ENCODE results near the gene DELE1. TPM values are rescaled to one million over a fixed set of nuclear protein-coding genes. Genes with fewer than 3 reads are reported as not detected.

DELE1 gene
- total and polyA plus RNA-seq, 4 donors, result 46.3 to 141 (median 69.2) TPM

DNA sequence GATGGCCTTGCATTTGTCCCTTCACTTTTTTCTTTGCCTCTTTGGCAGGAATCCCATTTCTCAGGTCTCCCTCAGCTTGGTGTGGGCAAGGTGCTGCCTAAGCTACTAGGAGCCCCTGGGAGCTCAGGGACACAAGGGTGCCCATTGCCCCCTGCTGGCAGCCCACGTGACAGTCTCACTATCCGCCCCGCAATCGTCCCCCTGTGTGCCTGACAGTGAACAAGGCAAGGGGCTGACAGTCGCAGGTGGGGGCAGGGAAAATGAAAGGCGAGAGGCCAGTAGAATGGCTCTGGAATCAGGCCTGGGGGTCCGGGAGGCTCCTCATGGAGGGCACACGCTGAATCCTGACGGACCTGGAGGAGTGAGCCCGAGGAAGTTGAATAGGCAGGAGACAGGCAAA lies 36.3 kb downstream of the DELE1 start:
- Histone ChIP-seq H3K9me3 (ENCODE audit: control insufficient read depth in 4 of 4, insufficient read depth in 3 of 4, low read length in 3 of 4) (no peaks in the 10 kb centered on the region), H3K36me3 (ENCODE audit: control insufficient read depth in 4 of 4, insufficient read depth in 4 of 4, low read length in 4 of 4) (no peaks in the 10 kb centered on the region), H3K4me1 (ENCODE audit: control insufficient read depth in 5 of 5, insufficient read depth in 5 of 5, low read length in 5 of 5) (peaks cover 0 to 8% (median 6%) of the 10 kb centered on the region in 5 donors), H3K27ac (ENCODE audit: low read depth in 1 of 2, low read length in 1 of 2) (peak overlapping the region in 1 of 2 donors; percentile 11), H3K9ac (ENCODE audit: insufficient read depth in 1 of 2, low read length in 2 of 2) (no peak overlapping the region), H3K27me3 (ENCODE audit: control insufficient read depth in 3 of 3, insufficient read depth in 3 of 3, low read length in 2 of 3) (no peaks in the 10 kb centered on the region), H3K4me3 (no peak overlapping the region)
- DNase-seq, result no peak
- TF ChIP-seq, protein P1, sequence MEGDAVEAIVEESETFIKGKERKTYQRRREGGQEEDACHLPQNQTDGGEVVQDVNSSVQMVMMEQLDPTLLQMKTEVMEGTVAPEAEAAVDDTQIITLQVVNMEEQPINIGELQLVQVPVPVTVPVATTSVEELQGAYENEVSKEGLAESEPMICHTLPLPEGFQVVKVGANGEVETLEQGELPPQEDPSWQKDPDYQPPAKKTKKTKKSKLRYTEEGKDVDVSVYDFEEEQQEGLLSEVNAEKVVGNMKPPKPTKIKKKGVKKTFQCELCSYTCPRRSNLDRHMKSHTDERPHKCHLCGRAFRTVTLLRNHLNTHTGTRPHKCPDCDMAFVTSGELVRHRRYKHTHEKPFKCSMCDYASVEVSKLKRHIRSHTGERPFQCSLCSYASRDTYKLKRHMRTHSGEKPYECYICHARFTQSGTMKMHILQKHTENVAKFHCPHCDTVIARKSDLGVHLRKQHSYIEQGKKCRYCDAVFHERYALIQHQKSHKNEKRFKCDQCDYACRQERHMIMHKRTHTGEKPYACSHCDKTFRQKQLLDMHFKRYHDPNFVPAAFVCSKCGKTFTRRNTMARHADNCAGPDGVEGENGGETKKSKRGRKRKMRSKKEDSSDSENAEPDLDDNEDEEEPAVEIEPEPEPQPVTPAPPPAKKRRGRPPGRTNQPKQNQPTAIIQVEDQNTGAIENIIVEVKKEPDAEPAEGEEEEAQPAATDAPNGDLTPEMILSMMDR (IDR thresholded peaks at IDR 0.05; ENCODE audit: control extremely low read depth, extremely low read depth), result no peak
- ATAC-seq (ENCODE audit: insufficient read depth, low FRiP score), result no peak
- 58 to 74% methylated on average over 10 of the region's 10 CpGs for WGBS, 2 donors

DNA sequence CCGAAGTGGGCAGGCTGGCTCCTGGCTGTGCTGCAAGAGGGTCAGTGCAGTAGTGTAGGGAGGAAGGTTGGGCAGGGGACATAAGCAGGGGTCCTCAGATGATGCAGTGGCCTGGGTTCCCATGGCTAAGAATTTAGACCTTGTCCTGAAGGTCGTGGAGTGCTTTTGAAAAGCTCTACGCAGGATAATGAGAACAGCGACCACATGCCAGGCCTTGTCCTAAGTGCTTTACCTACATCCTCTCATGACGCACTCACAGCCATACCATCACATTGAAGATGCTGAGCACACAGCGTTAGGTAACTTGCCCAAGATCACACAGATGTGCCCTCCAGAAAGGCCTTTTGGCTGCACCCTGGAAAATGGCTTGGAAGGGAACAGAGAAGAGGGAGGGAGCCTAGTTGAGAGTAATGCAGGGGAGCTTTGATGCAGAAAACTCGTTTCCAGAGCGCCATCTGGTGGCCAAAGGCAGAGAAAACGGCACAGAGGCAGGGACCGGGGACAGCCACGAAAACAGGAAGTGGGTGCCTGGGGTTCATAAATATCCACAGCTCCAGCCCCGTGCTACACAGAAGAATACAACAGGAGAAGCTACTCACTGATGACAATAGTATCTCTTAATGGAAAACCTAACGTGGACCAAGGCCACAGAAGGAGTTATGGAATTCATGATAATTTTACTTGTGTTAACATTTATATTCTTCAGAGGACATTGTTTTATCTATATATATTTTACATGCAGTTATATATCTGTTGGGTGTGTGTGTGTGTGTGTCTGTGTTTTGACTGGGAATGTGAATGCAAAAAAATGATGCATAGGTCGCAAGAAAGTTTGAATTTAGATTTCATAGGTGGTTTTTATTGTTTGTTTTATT lies 37.0 kb downstream of the DELE1 start:
- Histone ChIP-seq H3K4me3 (no peak overlapping the region), H3K27ac (ENCODE audit: low read depth in 1 of 2, low read length in 1 of 2) (peak overlapping the region in 1 of 2 donors; percentile 11), H3K4me1 (ENCODE audit: control insufficient read depth in 5 of 5, insufficient read depth in 5 of 5, low read length in 5 of 5) (peaks cover 0 to 8% (median 6%) of the 10 kb centered on the region in 5 donors), H3K36me3 (ENCODE audit: control insufficient read depth in 4 of 4, insufficient read depth in 4 of 4, low read length in 4 of 4) (no peaks in the 10 kb centered on the region), H3K9ac (ENCODE audit: insufficient read depth in 1 of 2, low read length in 2 of 2) (no peak overlapping the region), H3K27me3 (ENCODE audit: control insufficient read depth in 3 of 3, insufficient read depth in 3 of 3, low read length in 2 of 3) (no peaks in the 10 kb centered on the region), H3K9me3 (ENCODE audit: control insufficient read depth in 4 of 4, insufficient read depth in 3 of 4, low read length in 3 of 4) (no peaks in the 10 kb centered on the region)
- ATAC-seq (ENCODE audit: insufficient read depth, low FRiP score), result peak; percentile 78
- TF ChIP-seq, protein P1 (IDR thresholded peaks at IDR 0.05; ENCODE audit: control extremely low read depth, extremely low read depth), result peak; percentile 88
- WGBS, 2 donors, result 26 to 29% methylated on average over 14 of the region's 14 CpGs
- peak; percentile 93 to 95 (median 95) for DNase-seq

DNA sequence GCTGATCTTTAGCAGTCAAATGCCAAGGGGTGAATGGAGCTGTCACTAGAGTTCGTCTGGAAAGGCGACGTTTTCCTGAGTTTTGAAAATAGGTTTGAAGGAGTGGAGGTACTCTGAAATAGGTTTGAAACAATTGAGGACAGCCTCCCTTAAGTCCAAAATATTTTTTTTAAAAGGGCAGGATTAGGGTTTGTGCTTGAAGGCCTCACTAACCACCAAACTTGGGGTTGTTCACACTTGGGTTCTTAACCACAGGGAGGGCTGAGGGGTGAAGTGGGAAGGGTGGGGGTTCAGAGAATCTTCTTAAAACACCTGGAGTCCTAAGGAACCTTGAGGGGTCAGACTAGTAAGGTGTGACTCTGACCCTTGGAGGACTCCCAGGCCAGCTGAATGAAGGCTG lies 37.8 kb downstream of the DELE1 start:
- H3K4me3 ChIP-seq, result no peak overlapping the region
- H3K27me3 ChIP-seq (ENCODE audit: control insufficient read depth in 3 of 3, insufficient read depth in 3 of 3, low read length in 2 of 3), result no peaks in the 10 kb centered on the region
- DNase-seq, result no peak
- 91 to 97% methylated on average over 3 of the region's 3 CpGs for WGBS, 2 donors
- no peak overlapping the region for H3K9ac ChIP-seq (ENCODE audit: insufficient read depth in 1 of 2, low read length in 2 of 2)
- no peaks in the 10 kb centered on the region for H3K36me3 ChIP-seq (ENCODE audit: control insufficient read depth in 4 of 4, insufficient read depth in 4 of 4, low read length in 4 of 4)
- H3K9me3 ChIP-seq (ENCODE audit: control insufficient read depth in 4 of 4, insufficient read depth in 3 of 4, low read length in 3 of 4), result no peaks in the 10 kb centered on the region
- TF ChIP-seq, protein P1 (IDR thresholded peaks at IDR 0.05; ENCODE audit: control extremely low read depth, extremely low read depth), result no peak
- H3K27ac ChIP-seq (ENCODE audit: low read depth in 1 of 2, low read length in 1 of 2), result no peak overlapping the region
- no peak for ATAC-seq (ENCODE audit: insufficient read depth, low FRiP score)
- H3K4me1 ChIP-seq (ENCODE audit: control insufficient read depth in 5 of 5, insufficient read depth in 5 of 5, low read length in 5 of 5), result peaks cover 0 to 8% (median 6%) of the 10 kb centered on the region in 5 donors
